Uterus (tissue), 2 donors: ENCODE data around the gene MEF2C.

Source experiments
- POLR2A ChIP-seq, 2 donors: fragments of 450-650 bp; IDR thresholded peaks; one replicate each; pipeline ENCODE4 v1.6.1; 2016; ENCODE audit warnings: antibody characterized with exemption in 2 of 2, mild to moderate bottlenecking in 1 of 2, moderate library complexity in 1 of 2
- TF ChIP-seq, protein P1 (sequence below), 4 experiments: fragments of 200-600 bp in 2 of 4; fragments of 450-650 bp in 2 of 4; sonication (generic) in 2 of 4; IDR thresholded peaks; one replicate each; pipeline ENCODE4 v1.5.1; 2016 to 2019; ENCODE audit warnings: antibody characterized with exemption in 4 of 4, mild to moderate bottlenecking in 2 of 4, moderate library complexity in 1 of 4

DNA sequence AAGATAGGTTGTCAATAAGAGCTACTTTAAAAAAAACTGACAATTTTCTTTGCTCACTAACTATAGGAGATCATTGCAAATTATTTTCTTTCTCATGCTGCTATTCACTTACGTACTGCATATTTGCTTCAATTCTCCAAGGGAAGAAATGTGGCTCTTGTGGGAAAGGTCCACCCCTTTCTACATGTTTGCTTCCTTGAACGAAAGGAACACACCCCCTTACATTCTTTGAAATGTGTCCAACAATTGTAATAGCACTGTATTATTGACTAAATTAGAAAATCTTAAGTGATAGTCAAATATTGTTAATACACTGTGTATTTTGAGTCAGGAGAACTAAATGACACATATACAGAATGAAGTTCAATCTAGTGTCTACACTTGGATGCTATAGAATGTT lies 5.2 kb downstream of the MEF2C start:
- TF ChIP-seq, protein P1, sequence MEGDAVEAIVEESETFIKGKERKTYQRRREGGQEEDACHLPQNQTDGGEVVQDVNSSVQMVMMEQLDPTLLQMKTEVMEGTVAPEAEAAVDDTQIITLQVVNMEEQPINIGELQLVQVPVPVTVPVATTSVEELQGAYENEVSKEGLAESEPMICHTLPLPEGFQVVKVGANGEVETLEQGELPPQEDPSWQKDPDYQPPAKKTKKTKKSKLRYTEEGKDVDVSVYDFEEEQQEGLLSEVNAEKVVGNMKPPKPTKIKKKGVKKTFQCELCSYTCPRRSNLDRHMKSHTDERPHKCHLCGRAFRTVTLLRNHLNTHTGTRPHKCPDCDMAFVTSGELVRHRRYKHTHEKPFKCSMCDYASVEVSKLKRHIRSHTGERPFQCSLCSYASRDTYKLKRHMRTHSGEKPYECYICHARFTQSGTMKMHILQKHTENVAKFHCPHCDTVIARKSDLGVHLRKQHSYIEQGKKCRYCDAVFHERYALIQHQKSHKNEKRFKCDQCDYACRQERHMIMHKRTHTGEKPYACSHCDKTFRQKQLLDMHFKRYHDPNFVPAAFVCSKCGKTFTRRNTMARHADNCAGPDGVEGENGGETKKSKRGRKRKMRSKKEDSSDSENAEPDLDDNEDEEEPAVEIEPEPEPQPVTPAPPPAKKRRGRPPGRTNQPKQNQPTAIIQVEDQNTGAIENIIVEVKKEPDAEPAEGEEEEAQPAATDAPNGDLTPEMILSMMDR (IDR thresholded peaks at IDR 0.05): no peak
- TF ChIP-seq POLR2A (IDR thresholded peaks at IDR 0.05): no peak
